Karpas-422 (cell line): Measurements from ENCODE around the gene XYLT1. TPM values are rescaled to one million over a fixed set of nuclear protein-coding genes. Genes with fewer than 3 reads are reported as not detected.

ENCODE experiments used
- DNase-seq: peaks from one replicate; pipeline ENCODE4 v3.0.0-alpha.2; 2015
- H2AFZ ChIP-seq: fragments of 200-600 bp; sonication (generic); 2 replicates; pipeline ENCODE4 v1.6.1; 2014; ENCODE audit warnings: antibody characterized with exemption, low read length, mixed read lengths
- H3K27ac ChIP-seq: fragments of 200-600 bp; sonication (generic); 2 replicates; pipeline ENCODE4 v1.5.1; 2014; ENCODE audit warnings: mild to moderate bottlenecking, low read length, moderate library complexity
- H3K27me3 ChIP-seq: fragments of 200-600 bp; sonication (generic); 2 replicates; pipeline ENCODE4 v1.6.1; 2014; ENCODE audit warnings: low read length, mixed read lengths
- H3K36me3 ChIP-seq: fragments of 200-600 bp; sonication (generic); 2 replicates; pipeline ENCODE4 v1.6.1; 2014; ENCODE audit warnings: low read length, mixed read lengths; ENCODE audit not compliant: insufficient read depth
- H3K4me1 ChIP-seq: fragments of 200-600 bp; sonication (generic); 2 replicates; pipeline ENCODE4 v1.6.1; 2014; ENCODE audit warnings: mild to moderate bottlenecking, low read length, mixed read lengths
- H3K4me2 ChIP-seq: fragments of 200-600 bp; sonication (generic); 2 replicates; pipeline ENCODE4 v1.6.1; 2014; ENCODE audit warnings: low read length, low read depth, mild to moderate bottlenecking; ENCODE audit not compliant: poor library complexity, severe bottlenecking
- H3K4me3 ChIP-seq: fragments of 200-600 bp; sonication (generic); 2 replicates; pipeline ENCODE4 v1.5.1; 2014; ENCODE audit warnings: mild to moderate bottlenecking, antibody characterized with exemption, low read length, mixed read lengths
- H3K79me2 ChIP-seq: fragments of 200-600 bp; sonication (generic); 2 replicates; pipeline ENCODE4 v1.6.1; 2014; ENCODE audit warnings: mild to moderate bottlenecking, low read length, mixed read lengths
- H3K9ac ChIP-seq: fragments of 200-600 bp; sonication (generic); 2 replicates; pipeline ENCODE4 v1.6.0; 2014; ENCODE audit warnings: low read length
- H3K9me2 ChIP-seq: fragments of 200-600 bp; sonication (generic), shearing (Covaris generic); replicated peaks from 2 replicates; pipeline ENCODE4 v1.6.0; 2014; ENCODE audit warnings: mild to moderate bottlenecking, low read length, moderate library complexity; ENCODE audit not compliant: insufficient read depth
- H3K9me3 ChIP-seq: fragments of 300-700, 200-600 bp; sonication (generic); 2 replicates; pipeline ENCODE4 v1.6.1; 2014; ENCODE audit warnings: low read length, mixed read lengths
- H4K20me1 ChIP-seq: fragments of 200-600 bp; sonication (generic); 2 replicates; pipeline ENCODE4 v1.6.1; 2014; ENCODE audit warnings: mild to moderate bottlenecking, antibody characterized with exemption, low read length, low read depth; ENCODE audit not compliant: insufficient read depth
- total RNA-seq: library from RNA; depleted of rRNA; stranded (reverse); fragments of >200 nt; shearing (Covaris generic); gene quantifications from 2 replicates; pipeline ENCODE4 v1.2.3, GENCODE V29; 2014; ENCODE audit warnings: low replicate concordance

The XYLT1 gene
- total RNA-seq, 1 experiment from 2014 or later = 11.8 TPM

GRCh38 chr16:17235147-17235815, 235.5 kb downstream of the XYLT1 start:
- no peaks in the 10 kb centered on the region for H3K79me2 ChIP-seq
- DNase-seq = no peak
- H3K9ac ChIP-seq = no peak overlapping the region
- no peaks in the 10 kb centered on the region for H3K27me3 ChIP-seq
- no peaks in the 10 kb centered on the region for H3K9me2 ChIP-seq
- H2AFZ ChIP-seq = no peak overlapping the region
- H3K4me3 ChIP-seq = no peak overlapping the region
- no peak overlapping the region for H3K27ac ChIP-seq
- H3K4me2 ChIP-seq = no peak overlapping the region
- H4K20me1 ChIP-seq = no peaks in the 10 kb centered on the region
- no peaks in the 10 kb centered on the region for H3K9me3 ChIP-seq
- no peaks in the 10 kb centered on the region for H3K36me3 ChIP-seq
- no peaks in the 10 kb centered on the region for H3K4me1 ChIP-seq

DNA sequence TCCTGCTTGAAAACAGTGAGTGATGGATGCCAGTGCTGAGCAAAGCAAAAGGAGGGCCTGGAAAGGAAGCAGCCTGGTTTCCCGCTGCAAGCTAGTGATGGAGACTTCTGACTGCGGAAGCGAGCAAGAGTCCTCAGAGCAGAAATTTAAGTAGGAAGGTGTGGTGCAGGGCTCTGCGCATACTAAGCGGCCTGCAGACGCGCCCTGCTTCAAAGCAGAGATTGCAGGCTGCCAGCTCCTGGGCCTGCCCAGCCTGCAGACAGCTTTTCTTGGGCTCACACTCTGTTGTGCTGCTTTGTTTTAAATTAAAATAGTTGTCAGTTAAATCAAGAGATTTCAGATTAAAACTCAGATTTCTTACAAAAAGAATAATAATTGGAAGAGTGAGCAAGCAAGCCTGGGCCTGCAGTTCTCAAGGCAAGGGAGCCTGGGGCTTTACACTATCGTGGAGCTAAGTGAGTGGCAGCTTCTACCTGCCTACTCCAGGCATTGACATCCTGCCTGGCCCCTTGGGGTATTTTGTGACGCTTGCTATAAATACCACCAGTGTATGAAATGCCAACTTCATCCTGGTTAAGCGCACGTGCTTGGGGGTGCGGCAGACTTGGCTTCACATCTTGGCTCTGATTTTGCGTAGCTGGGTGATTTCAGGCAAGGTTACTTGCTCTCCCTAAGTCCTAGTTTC, 237.3 kb downstream of the XYLT1 start:
- H3K36me3 ChIP-seq = no peaks in the 10 kb centered on the region
- no peak overlapping the region for H3K9ac ChIP-seq
- no peak overlapping the region for H3K4me3 ChIP-seq
- no peaks in the 10 kb centered on the region for H3K27me3 ChIP-seq
- H4K20me1 ChIP-seq = no peaks in the 10 kb centered on the region
- no peaks in the 10 kb centered on the region for H3K79me2 ChIP-seq
- no peak for DNase-seq
- H3K9me3 ChIP-seq = no peaks in the 10 kb centered on the region
- no peak overlapping the region for H2AFZ ChIP-seq
- H3K27ac ChIP-seq = no peak overlapping the region
- no peaks in the 10 kb centered on the region for H3K4me1 ChIP-seq
- no peaks in the 10 kb centered on the region for H3K9me2 ChIP-seq
- H3K4me2 ChIP-seq = no peak overlapping the region

DNA sequence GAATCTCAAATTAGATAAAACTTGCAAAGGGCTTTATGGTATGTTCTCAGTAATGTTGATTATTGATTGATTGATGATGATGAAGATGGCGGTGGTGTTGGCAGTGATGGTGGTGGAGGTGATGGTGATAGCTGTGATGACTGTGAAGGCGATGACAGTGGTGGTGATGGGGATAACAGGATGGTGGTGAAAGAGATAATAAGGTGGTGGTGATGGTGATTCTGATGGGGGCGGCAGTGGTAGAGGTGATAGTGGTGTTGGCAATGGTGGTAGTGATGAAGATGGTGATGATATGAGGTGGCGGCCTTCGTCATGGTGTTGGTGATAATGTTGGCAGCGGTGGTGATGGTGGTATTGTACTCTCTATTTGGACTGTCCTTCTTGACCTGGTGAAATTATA, 238.3 kb downstream of the XYLT1 start:
- H2AFZ ChIP-seq = no peak overlapping the region
- H3K27me3 ChIP-seq = no peaks in the 10 kb centered on the region
- H3K4me3 ChIP-seq = no peak overlapping the region
- no peak overlapping the region for H3K27ac ChIP-seq
- DNase-seq = no peak
- no peaks in the 10 kb centered on the region for H4K20me1 ChIP-seq
- H3K79me2 ChIP-seq = no peaks in the 10 kb centered on the region
- H3K9me2 ChIP-seq = no peaks in the 10 kb centered on the region
- no peaks in the 10 kb centered on the region for H3K9me3 ChIP-seq
- H3K9ac ChIP-seq = no peak overlapping the region
- no peaks in the 10 kb centered on the region for H3K36me3 ChIP-seq
- H3K4me2 ChIP-seq = no peak overlapping the region
- no peaks in the 10 kb centered on the region for H3K4me1 ChIP-seq

- Histone ChIP-seq H3K4me2 (no peak overlapping the region), H3K4me3 (no peak overlapping the region), H3K9ac (no peak overlapping the region), H2AFZ (no peak overlapping the region), H3K79me2 (no peaks in the 10 kb centered on the region), H3K9me2 (no peaks in the 10 kb centered on the region), H4K20me1 (no peaks in the 10 kb centered on the region), H3K4me1 (no peaks in the 10 kb centered on the region), H3K36me3 (no peaks in the 10 kb centered on the region), H3K27me3 (no peaks in the 10 kb centered on the region), H3K27ac (no peak overlapping the region), H3K9me3 (no peaks in the 10 kb centered on the region)
- DNase-seq = no peak
Measured at GRCh38 chr16:17231972-17232371, 238.8 kb downstream of the XYLT1 start.

DNA sequence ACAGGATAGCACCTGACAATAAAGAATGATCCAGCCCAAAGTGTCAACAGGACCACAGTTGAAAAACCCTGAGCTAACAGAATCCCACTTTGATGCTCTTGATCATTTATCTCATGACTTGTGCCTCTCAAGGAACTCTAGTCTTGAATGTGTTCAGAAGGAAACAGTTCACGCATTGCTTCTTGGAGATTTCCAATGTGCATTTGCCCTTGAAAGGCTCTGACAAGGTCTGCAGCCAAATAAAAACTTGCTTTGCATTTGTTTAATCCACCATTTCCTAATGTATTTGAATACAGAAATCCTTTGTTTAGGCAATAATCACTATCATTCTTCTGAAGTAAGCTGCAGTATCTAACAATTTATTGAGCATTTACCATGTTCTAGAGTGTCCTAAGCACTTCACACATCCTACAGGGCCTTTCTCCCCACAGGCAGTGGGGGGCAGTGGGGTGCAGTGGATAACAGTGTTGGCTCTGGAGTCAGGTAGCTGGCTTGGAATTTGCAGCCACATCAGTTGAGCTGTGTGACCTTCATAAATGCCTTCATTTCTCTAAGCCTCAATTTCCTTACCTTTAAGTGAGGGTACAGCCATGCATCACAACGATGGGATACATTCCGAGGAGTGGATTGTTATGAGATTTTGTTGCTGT, 239.7 kb downstream of the XYLT1 start:
- H3K4me2 ChIP-seq = no peak overlapping the region
- no peak overlapping the region for H3K27ac ChIP-seq
- no peaks in the 10 kb centered on the region for H4K20me1 ChIP-seq

GRCh38 chr16:17229766-17230165, 241.0 kb downstream of the XYLT1 start:
- Histone ChIP-seq H3K27ac (no peak overlapping the region), H3K79me2 (no peaks in the 10 kb centered on the region), H2AFZ (no peak overlapping the region), H4K20me1 (peaks cover 6% of the 10 kb centered on the region; the same call in 1 of the 2 replicates), H3K27me3 (no peaks in the 10 kb centered on the region), H3K36me3 (no peaks in the 10 kb centered on the region), H3K9me3 (no peaks in the 10 kb centered on the region), H3K4me3 (no peak overlapping the region), H3K4me2 (no peak overlapping the region), H3K9ac (no peak overlapping the region), H3K4me1 (peaks cover 14% of the 10 kb centered on the region), H3K9me2 (no peaks in the 10 kb centered on the region)
- DNase-seq = no peak

More for the DNA sequence above, 239.7 kb downstream of the XYLT1 start:
- Histone ChIP-seq H3K27me3 (no peaks in the 10 kb centered on the region), H3K79me2 (no peaks in the 10 kb centered on the region), H2AFZ (no peak overlapping the region), H3K36me3 (no peaks in the 10 kb centered on the region), H3K4me1 (peaks cover under 1% of the 10 kb centered on the region; the same call in 1 of the 2 replicates), H3K9ac (no peak overlapping the region), H3K9me2 (no peaks in the 10 kb centered on the region), H3K4me3 (no peak overlapping the region), H3K9me3 (no peaks in the 10 kb centered on the region)
- no peak for DNase-seq

- Histone ChIP-seq H3K27me3 (no peaks in the 10 kb centered on the region), H3K9me3 (no peaks in the 10 kb centered on the region), H3K4me2 (no peak overlapping the region), H3K9me2 (no peaks in the 10 kb centered on the region), H3K36me3 (no peaks in the 10 kb centered on the region), H3K4me1 (peaks cover 20% of the 10 kb centered on the region), H3K4me3 (no peak overlapping the region), H3K79me2 (no peaks in the 10 kb centered on the region), H2AFZ (no peak overlapping the region), H3K9ac (no peak overlapping the region), H4K20me1 (peaks cover 12% of the 10 kb centered on the region), H3K27ac (no peak overlapping the region)
- no peak for DNase-seq
Measured at GRCh38 chr16:17229131-17229530, 241.6 kb downstream of the XYLT1 start.

DNA sequence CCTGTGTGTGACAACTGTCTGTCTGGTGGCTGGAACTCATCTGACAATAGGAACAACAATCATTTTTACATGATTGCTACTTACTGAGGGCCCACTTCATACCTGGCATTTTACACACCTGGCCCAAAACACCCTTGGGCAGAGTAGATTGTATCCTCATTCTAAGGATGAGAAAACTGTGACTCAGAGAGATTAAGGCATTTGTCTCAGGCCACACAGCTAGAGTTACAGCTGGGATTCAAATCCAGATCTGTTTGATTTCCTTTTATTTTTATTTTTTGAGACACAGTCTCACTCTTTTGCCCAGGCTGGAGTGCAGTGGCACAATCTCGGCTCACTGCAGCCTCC, 242.1 kb downstream of the XYLT1 start:
- H3K4me3 ChIP-seq = no peak overlapping the region
- H4K20me1 ChIP-seq = peaks cover 16% of the 10 kb centered on the region
- no peak overlapping the region for H3K4me2 ChIP-seq
- no peak overlapping the region for H2AFZ ChIP-seq
- H3K27me3 ChIP-seq = no peaks in the 10 kb centered on the region
- H3K4me1 ChIP-seq = peaks cover 25% of the 10 kb centered on the region
- DNase-seq = no peak
- no peaks in the 10 kb centered on the region for H3K36me3 ChIP-seq
- H3K9me2 ChIP-seq = no peaks in the 10 kb centered on the region
- H3K9me3 ChIP-seq = no peaks in the 10 kb centered on the region
- no peak overlapping the region for H3K9ac ChIP-seq
- no peaks in the 10 kb centered on the region for H3K79me2 ChIP-seq
- no peak overlapping the region for H3K27ac ChIP-seq
